K562 (cell line): ENCODE data around the gene RTP5. TPM values are rescaled to one million over a fixed set of nuclear protein-coding genes. Genes with fewer than 3 reads are reported as not detected.

Source experiments
- ATAC-seq: fragments of 200-7000 bp; cut with Tn5 transposase; 3 replicates; pipeline ENCODE4 v1.9.1; 2020; ENCODE audit warnings: moderate library complexity
- BruUV-seq: library from RNA; stranded (reverse); fragments of 400-500 nt; replicated peaks from 2 replicates; lab custom pipeline; 2021; lab: Mats Ljungman, UMichigan
- CTCF ChIA-PET: fragments of 300-600 bp; formaldehyde crosslinking; extraction: SDS; loops from one replicate; lab custom pipeline; 2021; ENCODE audit warnings: low intra/inter-chr PET ratio; lab: Yijun Ruan, JAX
- POLR2A ChIA-PET: fragments of 300-600, 350-650 bp; sonication (Branson Sonifier 250); formaldehyde crosslinking; extraction: SDS; loops from one replicate; lab custom pipeline; 2021; ENCODE audit warnings: antibody characterized with exemption, inconsistent platforms; lab: Yijun Ruan, JAX
- DNase-seq, 4 experiments: peaks; one replicate each; pipeline versions ENCODE4 v3.0.0 to v3.0.0-alpha.2; 2011 to 2018; ENCODE audit warnings: low spot score in 3 of 4, mixed read lengths in 3 of 4; ENCODE audit errors: extremely low read depth in 1 of 4
- FAIRE-seq: peaks from 2 replicates; lab custom pipeline; 2011; peaks lifted over from hg19 to GRCh38; lab: Jason Lieb, UNC
- H2AFZ ChIP-seq: 2 replicates; pipeline ENCODE4 v1.6.0; 2011; ENCODE audit warnings: low read depth, low read length, control low read depth, inconsistent platforms
- H3K27ac ChIP-seq: fragments of 200-600 bp; 3 replicates; pipeline ENCODE4 v1.8.0; 2011; ENCODE audit warnings: low read depth, mild to moderate bottlenecking, control low read depth, inconsistent platforms, low read length, moderate library complexity, mixed read lengths; ENCODE audit errors: extremely low read depth
- H3K27me3 ChIP-seq, 2 experiments: fragments of 300-600 bp in 1 of 2; 2 replicates in 1 of 2; 3 replicates in 1 of 2; pipeline versions ENCODE4 v1.6.0 to v1.8.0; 2011; ENCODE audit warnings: inconsistent platforms in 2 of 2, low read length in 2 of 2, mild to moderate bottlenecking in 1 of 2, mixed read lengths in 1 of 2, moderate library complexity in 1 of 2; ENCODE audit not compliant: control insufficient read depth in 2 of 2, insufficient read depth in 2 of 2
- H3K36me3 ChIP-seq: fragments of 300-600 bp; 3 replicates; pipeline ENCODE4 v1.8.0; 2011; ENCODE audit warnings: mild to moderate bottlenecking, low read length, inconsistent platforms; ENCODE audit not compliant: control insufficient read depth, insufficient read depth
- H3K4me1 ChIP-seq, 2 experiments: fragments of 200-600 bp in 1 of 2; replicated peaks in 1 of 2; 2 replicates in 1 of 2; 3 replicates in 1 of 2; pipeline versions ENCODE4 v1.5.1 to v1.8.0; 2011; ENCODE audit warnings: inconsistent platforms in 2 of 2, low read length in 2 of 2, mild to moderate bottlenecking in 1 of 2, mixed read lengths in 1 of 2, moderate library complexity in 1 of 2; ENCODE audit not compliant: control insufficient read depth in 2 of 2, insufficient read depth in 2 of 2
- H3K4me2 ChIP-seq: 2 replicates; pipeline ENCODE4 v1.6.1; 2011; ENCODE audit warnings: low read length, control low read depth, inconsistent platforms, mixed read lengths; ENCODE audit not compliant: insufficient read depth
- H3K4me3 ChIP-seq: fragments of 200-600 bp; sonication (generic), shearing (Covaris generic); 2 replicates; pipeline ENCODE4 v1.5.1; 2016; ENCODE audit warnings: control low read depth, inconsistent platforms
- H3K79me2 ChIP-seq: fragments of 200-600 bp; 3 replicates; pipeline ENCODE4 v1.8.0; 2011; ENCODE audit warnings: low read length, inconsistent platforms; ENCODE audit not compliant: control insufficient read depth, insufficient read depth
- H3K9ac ChIP-seq, 2 experiments: 2 replicates each; pipeline versions ENCODE4 v1.6.0 to v1.6.1; 2011; ENCODE audit warnings: low read depth in 2 of 2, low read length in 2 of 2, control low read depth in 1 of 2, inconsistent platforms in 1 of 2, mild to moderate bottlenecking in 1 of 2, mixed read lengths in 1 of 2; ENCODE audit not compliant: insufficient read depth in 1 of 2
- H3K9me1 ChIP-seq: one replicate; pipeline ENCODE4 v1.6.0; 2011; ENCODE audit warnings: inconsistent platforms, mild to moderate bottlenecking, low read length, moderate library complexity; ENCODE audit not compliant: control insufficient read depth, insufficient read depth
- H3K9me3 ChIP-seq: replicated peaks from 2 replicates; pipeline ENCODE4 v1.5.1; 2011; ENCODE audit warnings: low read depth, low read length, inconsistent platforms; ENCODE audit not compliant: control insufficient read depth, insufficient read depth
- H4K20me1 ChIP-seq: replicated peaks from 2 replicates; pipeline ENCODE4 v1.6.1; 2011; ENCODE audit warnings: low read length, inconsistent platforms, mixed read lengths; ENCODE audit not compliant: control insufficient read depth, insufficient read depth
- HDGF ChIP-seq: fragments of 450-650 bp; IDR thresholded peaks from 2 replicates; pipeline ENCODE4 v1.6.1; 2016
- MECOM ChIP-seq: fragments of 250-450 bp; sonication (Bioruptor Pico); IDR thresholded peaks from 2 replicates; pipeline ENCODE4 v1.8.0; 2022; ENCODE audit warnings: inconsistent platforms
- NR2C1 ChIP-seq, 2 experiments: fragments of 450-650 bp; IDR thresholded peaks; 2 replicates each; pipeline ENCODE4 v1.6.1; 2017; ENCODE audit warnings: mild to moderate bottlenecking in 2 of 2, antibody characterized with exemption in 1 of 2, inconsistent platforms in 1 of 2, missing compliant biosample characterization in 1 of 2, missing genetic modification characterization in 1 of 2
- RBM25 ChIP-seq: fragments of 200-400 bp; formaldehyde crosslinking; IDR thresholded peaks from 2 replicates; pipeline ENCODE4 v1.6.1; 2018; ENCODE audit warnings: low read length, low read depth, moderate library complexity; ENCODE audit not compliant: severe bottlenecking
- TRIM28 ChIP-seq: fragments of 450-650 bp; IDR thresholded peaks from 2 replicates; pipeline ENCODE4 v1.6.1; 2017
- ZBTB2 ChIP-seq: fragments of 450-650 bp; IDR thresholded peaks from 2 replicates; pipeline ENCODE4 v1.6.1; 2016; ENCODE audit warnings: antibody characterized with exemption
- ZNF316 ChIP-seq: fragments of 450-650 bp; IDR thresholded peaks from 2 replicates; pipeline ENCODE4 v1.6.1; 2016
- WGBS: fragments of 100-300 bp; shearing (Covaris generic); methylation state at CpG from one replicate; pipeline ENCODE4 v1.1.6; 2016; ENCODE audit warnings: low coverage, mixed read lengths; ENCODE audit not compliant: insufficient coverage; ENCODE audit errors: missing lambda C conversion rate; 5-methylcytosine and 5-hydroxymethylcytosine counted together
- in situ Hi-C: fragments of 300-500 bp; cut with MboI; formaldehyde crosslinking; loops from 4 replicates; pipeline ENCODE4 v1.15.0; 2018; ENCODE audit warnings: inconsistent platforms, mixed read lengths
- intact Hi-C: fragments of 100-400 bp; cut with micrococcal nuclease; formaldehyde crosslinking; loops from 2 replicates; pipeline ENCODE4 v1.14.2; 2022
- polyA plus RNA-seq, 8 experiments: library from polyadenylated mRNA; depleted of rRNA in 4 of 8; stranded (reverse) in 5 of 8; unstranded in 3 of 8; fragments of >200 nt; fragmentation: Nextera tagmentation in 2 of 8; fragmentation: Illumina TruSeq in 1 of 8; extraction: Ambion mirVana in 2 of 8; extraction: Trizol in 1 of 8; gene quantifications; 2 replicates each; pipeline versions ENCODE4 v1.2.1 to v1.2.3, GENCODE V29; 2011 to 2014; ENCODE audit warnings: inconsistent platforms in 1 of 8, missing spikeins in 1 of 8
- total RNA-seq, 7 experiments: library from RNA; depleted of rRNA in 6 of 7; stranded (reverse); fragments of >200 nt in 6 of 7; fragmentation: Illumina TruSeq in 2 of 7; extraction: Trizol in 2 of 7; gene quantifications; 2 replicates each; pipeline versions ENCODE4 v1.2.1 to v1.2.3, GENCODE V29; 2011 to 2021; ENCODE audit warnings: low replicate concordance in 1 of 7
- TF ChIP-seq, protein P1 (sequence below): fragments of 450-650 bp; IDR thresholded peaks from 2 replicates; pipeline ENCODE4 v1.6.1; 2016; ENCODE audit warnings: mild to moderate bottlenecking

The RTP5 gene
- total and polyA plus RNA-seq, 9 of the 15 experiments (the other 6 are each of a cell fraction or from before 2014, with no cell fraction given) = not detected

GRCh38 chr2:241893265-241893664, 23.7 kb downstream of the RTP5 start:
- H3K27me3 ChIP-seq = no peaks in the 10 kb centered on the region; a peak in 1 of 5 replicates
- in situ Hi-C loops = no loop called here
- no peaks in the 10 kb centered on the region for H3K9me3 ChIP-seq
- ChIA-PET POLR2A (no interaction called here), CTCF (no interaction called here)
- 51% methylated on average over 13 of the region's 16 CpGs for WGBS
- ATAC-seq (no peak), DNase-seq (no peak), FAIRE-seq (no peak)
- H3K79me2 ChIP-seq = no peaks in the 10 kb centered on the region
- H3K36me3 ChIP-seq = no peaks in the 10 kb centered on the region
- intact Hi-C loops = no loop called here
- TF ChIP-seq, protein P1, sequence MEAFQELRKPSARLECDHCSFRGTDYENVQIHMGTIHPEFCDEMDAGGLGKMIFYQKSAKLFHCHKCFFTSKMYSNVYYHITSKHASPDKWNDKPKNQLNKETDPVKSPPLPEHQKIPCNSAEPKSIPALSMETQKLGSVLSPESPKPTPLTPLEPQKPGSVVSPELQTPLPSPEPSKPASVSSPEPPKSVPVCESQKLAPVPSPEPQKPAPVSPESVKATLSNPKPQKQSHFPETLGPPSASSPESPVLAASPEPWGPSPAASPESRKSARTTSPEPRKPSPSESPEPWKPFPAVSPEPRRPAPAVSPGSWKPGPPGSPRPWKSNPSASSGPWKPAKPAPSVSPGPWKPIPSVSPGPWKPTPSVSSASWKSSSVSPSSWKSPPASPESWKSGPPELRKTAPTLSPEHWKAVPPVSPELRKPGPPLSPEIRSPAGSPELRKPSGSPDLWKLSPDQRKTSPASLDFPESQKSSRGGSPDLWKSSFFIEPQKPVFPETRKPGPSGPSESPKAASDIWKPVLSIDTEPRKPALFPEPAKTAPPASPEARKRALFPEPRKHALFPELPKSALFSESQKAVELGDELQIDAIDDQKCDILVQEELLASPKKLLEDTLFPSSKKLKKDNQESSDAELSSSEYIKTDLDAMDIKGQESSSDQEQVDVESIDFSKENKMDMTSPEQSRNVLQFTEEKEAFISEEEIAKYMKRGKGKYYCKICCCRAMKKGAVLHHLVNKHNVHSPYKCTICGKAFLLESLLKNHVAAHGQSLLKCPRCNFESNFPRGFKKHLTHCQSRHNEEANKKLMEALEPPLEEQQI = no peak
- TF ChIP-seq RBM25 (no peak), ZBTB2 (no peak), ZNF316 (no peak), TRIM28 (no peak), HDGF (no peak), NR2C1 (IDR thresholded peaks at IDR 0.05) (no peak), NR2C1 (tag; IDR thresholded peaks at IDR 0.05) (no peak), MECOM (no peak)
- no TSS peak for BruUV-seq
- H3K4me3 ChIP-seq = no peak overlapping the region
- H4K20me1 ChIP-seq = no peaks in the 10 kb centered on the region; the same call in 1 of the 2 replicates
- peak overlapping the region in 1 of 2 experiments; percentile 58; a peak in 1 of 4 replicates for H3K9ac ChIP-seq
- H3K9me1 ChIP-seq = peaks cover 4% of the 10 kb centered on the region
- H3K4me2 ChIP-seq = no peak overlapping the region
- H2AFZ ChIP-seq = no peak overlapping the region
- no peak overlapping the region for H3K27ac ChIP-seq
- peaks cover 14 to 42% of the 10 kb centered on the region in 2 experiments for H3K4me1 ChIP-seq
